DMS114 treated with DMSO at 0.1 percent for 48 hours (cell line): ENCODE data around the gene PALLD.
"Not testable (repeated sequence)": the region's sequence is repeated elsewhere in the genome, so short reads cannot be mapped to it uniquely, and the experiment has no call there.

Experiments used
- DNase-seq: peaks from one replicate; lab custom pipeline; 2025; ENCODE audit not compliant: unreplicated experiment; lab: John Stamatoyannopoulos, UW

The PALLD gene

DNA sequence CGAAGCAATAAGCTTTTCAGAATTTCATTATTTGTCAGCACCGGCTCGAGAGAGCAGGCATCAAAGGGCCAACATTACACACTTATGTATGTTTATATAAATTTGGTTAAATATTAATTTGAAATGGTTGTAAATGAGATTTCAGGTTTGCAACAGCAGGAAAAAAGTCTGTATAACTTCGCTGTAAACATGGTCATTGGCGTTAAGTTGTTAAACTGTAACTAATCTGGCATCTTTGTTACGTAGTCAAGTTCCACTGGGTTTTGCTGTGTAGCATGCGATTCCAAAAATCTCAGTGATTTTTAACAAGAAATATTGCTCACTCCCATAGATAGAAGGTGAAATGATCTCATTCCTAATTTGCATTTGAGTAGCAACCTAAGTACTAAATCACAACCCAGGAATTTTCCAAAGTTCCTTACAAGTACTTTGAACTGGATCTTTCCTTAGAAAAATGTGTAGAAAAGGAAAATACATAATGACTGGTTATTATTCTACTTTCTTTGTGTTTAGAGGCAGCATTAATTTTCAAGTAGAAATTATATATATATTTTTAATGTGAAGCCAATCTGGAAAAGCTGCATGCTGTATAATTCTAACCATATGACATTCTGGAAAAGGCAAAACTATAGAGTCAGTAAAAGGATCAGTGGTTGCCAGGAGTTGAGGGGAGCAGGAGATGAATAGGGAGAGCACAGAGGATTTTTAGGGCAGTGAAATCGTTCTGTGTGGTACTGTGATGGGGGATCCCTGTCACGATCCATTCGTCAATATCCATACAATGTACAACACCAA, 291.1 kb downstream of the PALLD start:
- no peak for DNase-seq

DNA sequence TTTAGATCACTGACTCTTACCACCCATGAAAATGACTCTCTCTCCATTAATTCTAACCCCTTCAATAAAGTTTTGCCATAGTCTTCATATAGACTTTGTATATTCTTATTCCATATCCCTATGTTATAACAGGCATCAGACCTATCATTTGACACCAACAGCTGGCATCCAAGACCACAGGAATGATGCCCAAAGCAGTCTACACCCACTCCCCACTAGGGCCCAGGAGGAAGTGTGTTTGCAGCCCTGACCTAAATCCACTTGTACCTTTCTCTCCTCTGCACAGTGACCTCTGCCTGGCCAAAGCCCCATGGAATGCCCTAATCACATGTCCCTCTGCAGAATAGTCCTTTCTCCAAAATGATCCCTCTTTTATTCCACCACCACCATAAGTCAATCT, 294.0 kb downstream of the PALLD start:
- no peak for DNase-seq

DNA sequence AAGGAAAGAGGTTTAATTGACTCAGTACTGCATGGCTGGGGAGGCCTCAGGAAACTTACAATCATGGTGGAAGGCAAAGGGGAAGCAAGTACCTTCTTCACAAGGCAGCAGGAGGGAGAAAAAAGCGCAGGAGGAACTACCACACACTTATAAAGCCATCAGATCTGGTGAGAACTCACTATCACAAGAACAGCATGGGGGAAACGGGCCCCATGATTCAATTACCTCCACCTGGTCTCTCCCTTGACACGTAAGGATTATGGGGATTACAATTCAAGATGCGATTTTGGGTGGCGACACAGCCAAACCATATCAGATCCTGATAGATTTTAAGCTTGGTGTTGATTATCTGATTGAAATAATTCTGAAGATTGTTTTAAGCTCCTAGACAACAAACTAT, 294.5 kb downstream of the PALLD start:
- no peak for DNase-seq

DNA sequence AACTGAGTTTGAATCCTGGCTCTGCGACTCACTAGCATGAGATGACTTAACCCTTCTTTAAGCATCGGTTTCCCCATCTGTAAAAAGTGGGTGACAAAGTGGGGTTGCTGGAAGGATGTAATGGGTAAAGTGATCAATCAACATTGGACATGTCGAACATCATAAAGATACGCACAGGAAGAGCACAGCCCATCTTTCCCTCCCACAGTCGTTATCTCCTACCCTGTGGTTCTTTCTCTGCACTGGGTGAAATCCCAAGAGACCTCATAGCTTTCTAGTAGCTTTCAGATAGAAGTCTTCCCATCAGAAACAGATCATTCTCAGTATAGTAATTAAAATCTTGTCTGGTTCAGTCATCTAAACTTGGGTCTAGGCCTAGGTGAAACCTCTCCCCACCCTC, 296.7 kb downstream of the PALLD start:
- no peak for DNase-seq

DNA sequence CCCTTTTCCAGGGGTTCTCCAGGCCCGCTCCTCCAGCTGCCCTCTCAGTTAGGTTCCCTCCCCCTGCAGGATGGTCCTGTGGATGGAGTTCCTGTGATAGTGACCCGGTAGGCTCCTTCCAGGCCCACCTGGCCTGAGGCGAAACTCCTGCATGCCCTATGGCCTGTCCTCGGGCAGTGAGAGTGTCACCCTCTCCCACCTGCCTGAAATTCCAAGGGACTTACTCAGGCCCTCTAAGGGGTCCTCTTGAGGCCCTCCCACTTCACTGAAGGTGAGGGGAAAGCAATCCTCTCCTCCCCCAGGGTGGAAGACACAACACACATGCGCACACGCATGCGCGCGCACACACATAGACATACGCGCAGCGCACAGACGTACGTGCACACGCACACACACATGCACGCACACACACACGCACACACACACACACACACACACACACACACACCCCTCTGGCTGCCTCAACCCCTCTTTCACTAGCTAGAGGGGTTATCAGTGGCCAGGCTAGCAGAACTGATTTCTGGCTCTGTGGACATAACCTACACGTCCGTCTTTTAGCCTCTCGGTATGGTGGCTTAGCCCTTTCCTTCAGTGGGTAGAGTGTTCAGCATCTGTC, 297.3 kb downstream of the PALLD start:
- DNase-seq, result no peak

DNA sequence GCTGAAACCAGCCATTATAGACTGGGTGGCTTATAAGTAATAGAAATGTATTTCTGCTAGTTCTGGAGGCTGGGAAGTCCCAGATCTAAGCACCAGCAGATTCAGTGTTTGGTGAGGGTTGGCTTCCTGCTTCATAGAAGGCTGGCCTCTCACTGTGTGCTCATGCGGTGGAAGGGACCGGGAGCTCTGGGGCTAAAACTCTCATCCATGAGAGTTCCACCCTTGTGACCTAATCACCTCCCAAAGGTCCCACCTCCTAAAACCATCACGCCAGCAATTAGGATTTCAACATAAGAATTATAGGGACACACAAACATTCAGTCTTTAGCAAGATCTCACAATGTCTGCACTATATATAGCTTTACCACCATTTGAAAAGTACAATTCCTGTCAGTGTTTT, 298.0 kb downstream of the PALLD start:
- no peak for DNase-seq

DNA sequence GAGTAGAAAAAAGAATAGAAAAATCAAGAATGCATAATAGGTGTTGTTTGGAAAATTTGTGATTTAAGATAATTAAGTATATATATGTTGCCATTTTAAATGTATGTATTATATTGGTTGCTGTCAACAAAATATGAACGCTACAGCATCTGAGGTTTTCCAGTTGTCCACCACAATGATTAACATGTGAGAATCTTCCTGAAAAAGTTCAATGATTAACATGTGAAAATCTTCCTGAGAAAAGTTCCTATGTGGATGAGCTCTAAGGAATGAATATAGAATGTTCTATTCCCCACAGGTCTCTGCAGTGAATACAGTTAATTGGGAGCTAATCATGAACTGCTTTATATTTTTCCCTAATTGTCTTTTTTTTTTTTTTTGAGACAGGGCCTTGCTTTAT, 298.5 kb downstream of the PALLD start:
- DNase-seq, result no peak

DNA sequence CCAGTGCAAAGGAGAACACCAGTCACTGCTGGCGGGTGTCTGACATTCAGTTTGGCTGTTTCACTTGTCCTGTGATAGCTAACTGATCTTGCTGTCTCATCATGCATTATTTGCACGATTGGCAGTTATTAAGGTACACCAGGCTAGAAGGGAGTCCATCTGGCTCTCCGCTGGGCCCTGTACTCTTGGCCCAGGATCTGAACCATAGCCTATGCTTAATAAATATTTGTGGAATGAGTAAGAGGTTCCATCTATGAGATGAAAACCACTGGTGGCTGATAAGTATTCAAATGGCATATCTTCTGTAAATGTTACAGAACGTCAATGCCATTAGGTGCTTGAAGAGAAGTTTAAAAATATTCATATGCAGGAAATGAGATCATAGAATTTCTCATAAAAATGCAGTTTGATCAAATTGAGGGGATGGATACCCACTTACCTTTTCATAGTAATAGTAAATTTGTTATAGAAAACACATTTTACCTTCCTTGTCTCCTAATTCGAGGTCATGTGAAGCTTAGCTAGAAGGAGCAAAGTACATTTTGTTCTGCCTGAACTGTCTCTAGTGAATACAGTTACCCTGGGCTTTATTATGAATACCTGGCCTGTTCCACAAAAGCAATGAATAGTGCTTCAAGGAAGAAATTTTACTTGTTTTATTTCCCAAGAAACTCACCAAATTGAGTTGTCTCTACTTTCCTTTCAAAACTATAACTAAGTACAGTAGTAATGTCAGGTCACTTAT, 299.7 kb downstream of the PALLD start:
- DNase-seq, result no peak

DNA sequence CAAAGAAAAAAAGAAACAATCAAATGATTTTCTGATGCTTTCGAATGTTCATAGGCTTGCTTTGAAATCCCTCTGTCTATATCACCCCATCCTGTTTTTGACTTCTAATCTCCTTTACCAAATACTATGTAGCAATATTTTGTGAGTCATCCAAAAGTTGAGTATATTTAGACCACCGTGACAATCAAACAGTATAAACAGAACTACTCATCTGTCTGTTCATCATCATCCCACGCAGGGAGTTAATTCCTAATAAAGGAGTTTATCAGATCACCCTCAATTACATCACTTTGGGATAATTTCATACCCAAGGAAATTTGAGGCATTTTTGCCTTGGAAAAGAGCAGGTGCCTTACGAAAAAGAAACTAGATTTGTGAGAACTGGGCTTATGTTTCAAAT, 300.3 kb downstream of the PALLD start:
- DNase-seq, result no peak

DNA sequence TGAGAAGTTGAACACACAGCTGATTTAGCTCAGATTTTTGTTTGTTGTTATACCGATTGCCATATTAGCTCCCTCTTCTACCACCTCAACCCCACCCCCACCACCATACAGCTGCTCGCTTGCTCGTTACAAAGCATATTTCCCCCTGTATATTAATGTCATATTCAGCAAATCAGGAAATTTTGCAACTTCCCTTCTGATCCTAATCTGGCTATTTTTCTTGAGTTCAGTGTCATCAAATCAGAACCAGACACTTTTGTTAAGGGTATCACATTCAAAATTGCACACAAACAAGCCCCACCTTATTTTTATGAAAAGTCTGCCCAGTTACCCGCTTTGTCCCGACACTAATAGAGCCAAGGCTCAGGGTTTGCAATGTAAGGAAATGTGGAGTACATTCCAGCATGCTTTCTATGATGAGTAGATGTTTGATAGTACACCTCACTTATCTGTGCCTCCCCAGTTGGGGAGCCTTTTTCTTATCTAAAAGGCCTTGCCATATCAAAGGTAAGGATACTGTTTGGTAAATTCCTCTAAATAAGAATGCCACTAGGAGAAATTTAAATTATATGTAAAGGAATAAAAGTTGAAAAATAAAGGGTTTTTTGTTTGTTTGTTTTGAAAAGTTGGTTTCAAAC, 301.0 kb downstream of the PALLD start:
- no peak for DNase-seq

DNA sequence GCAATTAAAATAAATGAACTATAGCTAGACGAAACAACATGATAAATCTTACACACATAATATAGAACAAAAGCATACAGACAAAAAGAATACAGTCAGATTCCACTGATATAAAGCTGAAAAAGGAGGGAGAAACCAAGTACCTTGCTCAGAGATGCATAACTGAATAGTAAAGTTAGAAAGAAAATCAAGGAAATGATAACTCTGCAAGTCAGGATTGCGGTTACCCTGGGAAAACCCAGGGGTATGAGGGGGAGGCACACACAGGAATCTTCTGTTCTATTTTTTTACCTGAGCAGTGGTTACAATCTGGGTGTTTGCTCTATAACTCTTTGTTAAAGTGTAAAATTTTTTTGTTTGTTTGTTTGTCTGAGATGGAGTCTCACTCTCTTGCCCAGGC, 304.1 kb downstream of the PALLD start:
- DNase-seq, result no peak

DNA sequence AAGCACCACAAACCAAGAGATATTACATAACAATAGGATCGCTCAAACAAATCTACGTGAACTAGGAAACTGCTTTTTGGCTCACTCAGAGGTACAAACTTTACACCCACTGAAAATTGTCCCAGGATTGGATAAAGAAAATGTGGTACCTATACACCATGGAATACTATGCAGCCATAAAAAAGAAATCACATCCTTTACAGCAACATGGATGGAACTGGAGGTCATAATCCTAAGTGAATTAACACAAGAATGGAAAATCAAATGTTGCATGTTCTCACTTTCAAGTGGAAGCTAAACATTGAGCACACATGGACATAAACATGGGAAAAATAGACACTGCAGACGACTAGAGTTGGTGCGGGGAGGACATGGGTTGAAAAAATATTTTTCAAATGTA, 305.4 kb downstream of the PALLD start:
- no peak for DNase-seq

DNA sequence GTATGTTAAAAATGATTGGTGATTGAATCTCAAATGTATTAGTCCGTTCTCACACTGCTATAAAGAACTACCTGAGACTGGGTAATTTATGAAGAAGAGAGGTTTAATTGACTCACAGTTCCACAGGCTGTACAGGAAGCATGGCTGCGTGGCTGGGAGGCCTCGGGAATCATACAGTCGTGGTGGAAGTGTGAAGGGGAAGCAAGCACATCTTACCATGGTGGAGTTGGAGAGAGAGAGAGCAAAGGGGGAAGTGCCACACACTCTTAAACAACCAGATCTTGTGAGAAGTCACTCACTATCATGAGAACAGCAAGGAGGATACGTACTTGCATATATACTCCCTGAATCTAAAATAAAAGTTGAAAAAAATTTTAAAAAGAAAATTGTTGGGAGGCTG, 306.2 kb downstream of the PALLD start:
- DNase-seq, result not testable (repeated sequence)

DNA sequence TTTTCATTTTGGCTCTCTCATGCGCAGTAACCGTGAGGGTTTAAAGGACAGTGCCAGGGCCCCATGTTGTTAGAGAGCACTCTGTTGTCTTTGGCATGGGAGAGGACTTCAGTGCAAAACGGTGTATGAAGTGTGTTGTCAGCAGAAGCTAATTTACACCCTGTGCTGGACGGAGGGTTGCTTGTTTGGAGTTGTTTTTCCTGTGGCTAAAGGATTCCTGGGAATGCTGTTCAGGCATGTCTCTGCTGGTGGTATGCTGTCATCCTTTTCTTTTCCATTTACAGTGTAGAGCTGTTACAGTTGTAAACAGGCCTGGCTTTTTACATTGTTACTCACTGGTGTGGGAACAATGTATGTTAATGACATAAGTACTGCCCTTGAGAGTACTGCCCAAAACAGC, 306.9 kb downstream of the PALLD start:
- DNase-seq, result no peak

DNA sequence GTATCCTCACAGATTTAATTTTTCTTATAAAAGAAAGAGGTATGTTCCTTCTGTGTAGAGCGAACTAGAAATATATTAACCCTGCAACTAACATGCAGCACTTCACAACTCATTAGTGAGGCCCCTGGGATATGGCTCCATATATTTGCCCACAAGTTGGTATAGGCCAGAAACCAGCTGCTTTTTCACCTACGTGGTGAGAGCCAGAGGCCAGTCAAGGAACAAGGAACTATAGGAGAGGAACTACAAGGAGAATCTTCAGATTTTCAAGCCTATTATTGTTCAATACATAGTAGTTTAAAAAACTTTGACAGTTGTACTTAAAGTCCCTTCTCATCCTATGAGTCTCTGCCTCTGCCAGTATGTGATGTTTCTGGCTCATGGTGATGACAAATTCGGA, 307.3 kb downstream of the PALLD start:
- DNase-seq, result no peak

DNA sequence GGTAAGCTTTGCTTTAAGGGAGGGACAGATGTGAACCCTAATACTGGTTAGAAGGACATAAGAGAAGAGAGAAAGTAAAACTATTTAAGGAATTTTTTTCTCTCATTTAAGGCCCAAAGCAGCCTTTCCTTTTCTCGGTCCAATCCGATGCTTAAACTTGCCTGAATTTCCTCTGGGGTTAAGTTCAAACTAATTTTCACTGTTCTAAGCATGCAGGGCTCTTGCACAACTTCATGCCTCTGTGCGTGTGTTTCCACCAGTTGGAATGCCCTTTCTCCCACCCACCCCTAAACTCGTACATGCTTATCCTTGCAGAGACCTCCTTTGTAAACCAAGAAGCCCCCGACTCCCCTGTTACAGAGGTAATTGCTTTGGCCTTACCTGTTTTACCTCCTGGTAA, 308.5 kb downstream of the PALLD start:
- DNase-seq, result no peak

DNA sequence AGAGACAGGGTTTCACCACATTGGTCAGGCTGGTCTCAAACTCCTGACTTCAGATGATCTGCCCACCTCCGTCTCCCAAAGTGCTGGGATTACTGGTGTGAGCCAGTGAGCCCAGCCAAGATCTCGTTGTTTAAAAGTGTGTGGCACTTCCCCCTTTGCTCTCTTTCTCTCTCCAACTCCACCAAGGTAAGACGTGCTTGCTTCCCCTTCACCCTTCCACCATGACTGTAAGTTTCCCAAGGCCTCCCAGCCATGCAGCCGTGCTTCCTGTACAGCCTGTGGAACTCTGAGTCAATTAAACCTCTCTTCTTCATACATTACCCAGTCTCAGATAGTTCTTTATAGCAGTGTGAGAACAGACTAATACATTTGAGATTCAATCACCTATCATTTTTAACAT, 309.4 kb downstream of the PALLD start:
- not testable (repeated sequence) for DNase-seq

DNA sequence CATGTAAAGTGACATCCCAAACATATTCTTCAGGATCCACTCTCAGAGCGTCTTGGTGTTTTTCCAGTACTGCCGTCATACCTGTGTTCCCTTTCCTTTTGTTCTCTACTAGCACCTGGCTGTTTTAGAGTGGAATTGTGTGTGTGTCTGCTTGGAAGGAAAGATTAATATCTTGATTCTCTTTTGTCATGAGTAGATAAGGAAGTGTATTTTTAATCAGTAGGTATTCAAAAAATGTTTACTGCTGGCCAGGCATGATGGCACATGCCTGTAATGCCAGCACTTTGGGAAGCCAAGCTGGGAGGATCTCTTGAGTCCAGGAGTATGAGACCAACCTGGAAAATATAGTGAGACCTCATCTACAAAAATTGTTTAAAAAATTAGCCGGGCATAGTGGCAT, 314.4 kb downstream of the PALLD start:
- DNase-seq, result no peak

DNA sequence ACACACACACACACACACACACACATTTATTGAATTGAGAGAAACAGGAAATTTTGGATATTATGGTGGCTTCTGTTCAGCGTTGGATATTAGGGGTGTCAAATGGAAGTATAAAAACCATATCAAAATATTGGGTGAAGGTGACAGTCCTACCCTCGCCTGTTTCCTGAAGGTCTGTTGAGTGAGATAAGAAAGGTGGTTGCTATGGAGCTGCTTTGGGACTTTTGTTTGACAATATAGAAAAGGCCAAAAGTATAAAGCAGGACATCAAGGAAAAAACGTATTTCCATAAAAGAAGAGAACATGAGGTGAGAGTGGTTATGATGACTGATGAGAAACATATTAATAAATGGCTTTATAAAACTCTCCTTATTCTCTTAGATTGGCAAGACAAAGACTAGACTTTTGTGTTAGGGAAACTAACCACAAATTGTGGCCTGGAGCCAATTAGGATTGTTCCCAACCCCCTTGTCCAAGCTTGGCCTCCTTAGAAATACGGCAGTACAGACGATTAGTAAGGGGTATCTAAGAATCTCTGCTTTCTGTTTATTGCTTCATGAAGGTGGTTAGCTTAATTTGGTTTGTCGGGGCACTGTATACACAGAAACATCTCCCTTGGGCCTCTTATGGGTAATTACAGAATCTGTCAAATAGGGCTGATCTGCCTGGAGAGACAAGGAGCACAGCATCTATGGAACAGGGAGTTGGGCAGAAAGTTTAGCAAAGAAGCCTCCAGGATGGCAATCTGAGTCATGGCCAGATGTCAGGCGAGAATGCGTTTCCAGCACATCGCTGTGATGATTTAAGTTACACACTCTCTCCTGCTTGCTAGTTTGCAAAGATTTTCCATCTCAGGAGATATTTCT, 315.2 kb downstream of the PALLD start:
- DNase-seq, result no peak

DNA sequence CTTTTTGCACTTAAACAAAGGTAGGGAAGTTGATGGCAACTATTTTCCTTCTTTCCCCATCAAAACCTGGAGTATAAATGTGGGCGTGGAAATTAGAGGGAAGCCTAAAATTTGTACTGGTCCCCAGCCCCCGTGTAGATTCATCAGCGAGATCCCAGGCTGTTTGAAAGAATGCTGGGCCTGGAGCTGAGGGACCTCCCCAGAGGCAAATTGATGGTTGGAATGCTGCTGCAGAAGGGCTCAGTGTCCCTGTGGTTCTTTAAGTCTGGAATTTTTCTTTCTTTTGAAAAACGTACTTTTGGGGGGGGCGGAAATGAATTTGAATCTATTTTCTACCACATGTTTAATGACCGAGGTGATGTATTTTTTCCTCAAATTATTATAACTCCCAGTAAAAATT, 316.0 kb downstream of the PALLD start:
- no peak for DNase-seq

DNA sequence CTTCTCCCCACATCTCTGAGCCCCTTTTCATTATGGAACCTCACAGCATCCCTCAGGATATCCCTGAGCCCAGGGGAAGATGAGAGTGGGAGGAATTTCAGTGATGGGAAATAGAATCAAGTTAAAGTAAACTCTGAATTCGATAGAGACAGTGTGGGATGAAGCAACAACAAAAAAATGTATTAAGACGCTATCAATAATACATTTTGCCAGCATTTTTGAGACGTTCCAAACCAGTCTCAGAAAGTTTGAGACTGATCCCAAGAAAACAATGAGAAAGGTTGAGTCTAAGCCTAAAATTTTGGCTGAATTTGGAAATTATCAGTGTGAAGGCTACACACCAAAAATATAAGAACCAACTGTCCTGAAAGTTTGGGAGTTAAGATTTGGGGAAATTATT, 317.0 kb downstream of the PALLD start:
- DNase-seq, result no peak
